RPMI7951 (cell line): ENCODE measurements around the gene TOPAZ1. TPM values are rescaled to one million over a fixed set of nuclear protein-coding genes. Genes with fewer than 3 reads are reported as not detected.

Experiments used
- DNase-seq: peaks from one replicate; pipeline ENCODE4 v3.0.0-alpha.2; 2012; ENCODE audit warnings: low read depth
- total RNA-seq: library from RNA; depleted of rRNA; stranded (reverse); fragments of >200 nt; shearing (Covaris generic); gene quantifications from 2 replicates; pipeline ENCODE4 v1.2.3, GENCODE V29; 2014

The TOPAZ1 gene
- total RNA-seq, 1 experiment from 2014 or later, result not detected

DNA sequence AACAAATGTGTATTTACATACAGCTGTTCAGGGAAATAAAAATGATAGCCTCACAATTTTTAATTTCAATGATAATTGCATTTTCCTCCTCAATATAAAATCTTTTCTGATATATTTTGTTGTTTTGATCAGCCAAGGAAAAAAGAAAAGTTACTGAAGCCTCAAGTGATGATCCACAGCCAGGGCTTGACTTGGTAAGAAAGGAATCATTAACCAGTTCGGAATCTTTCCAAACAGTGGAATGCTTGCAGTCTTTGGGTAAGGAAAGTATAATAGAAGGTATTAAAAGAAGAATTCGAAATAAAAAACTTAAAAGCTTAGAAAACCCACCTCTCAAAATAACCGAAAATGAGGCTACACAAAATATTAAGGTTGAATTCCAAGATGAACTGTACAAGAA lies 1.0 kb downstream of the TOPAZ1 start:
- no peak for DNase-seq

DNA sequence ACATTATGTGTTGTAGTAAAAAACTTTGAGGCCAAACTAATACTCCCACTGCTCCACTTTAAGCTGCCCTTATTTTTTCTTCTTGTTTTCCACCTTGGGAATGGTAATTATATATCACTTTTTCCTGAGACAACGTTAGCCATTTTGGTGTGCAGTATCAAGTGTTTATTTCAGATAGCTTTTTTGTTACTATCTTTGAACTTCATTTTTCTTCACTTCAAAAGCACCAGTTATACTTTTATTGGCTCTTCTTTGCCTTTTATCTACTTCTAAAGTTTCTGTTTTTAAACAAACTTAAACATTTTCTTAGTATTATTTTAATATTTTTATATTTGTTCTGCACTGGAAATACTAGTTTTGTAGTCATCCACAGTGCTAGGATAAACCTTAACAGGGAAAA lies 6.5 kb downstream of the TOPAZ1 start:
- no peak for DNase-seq

DNA sequence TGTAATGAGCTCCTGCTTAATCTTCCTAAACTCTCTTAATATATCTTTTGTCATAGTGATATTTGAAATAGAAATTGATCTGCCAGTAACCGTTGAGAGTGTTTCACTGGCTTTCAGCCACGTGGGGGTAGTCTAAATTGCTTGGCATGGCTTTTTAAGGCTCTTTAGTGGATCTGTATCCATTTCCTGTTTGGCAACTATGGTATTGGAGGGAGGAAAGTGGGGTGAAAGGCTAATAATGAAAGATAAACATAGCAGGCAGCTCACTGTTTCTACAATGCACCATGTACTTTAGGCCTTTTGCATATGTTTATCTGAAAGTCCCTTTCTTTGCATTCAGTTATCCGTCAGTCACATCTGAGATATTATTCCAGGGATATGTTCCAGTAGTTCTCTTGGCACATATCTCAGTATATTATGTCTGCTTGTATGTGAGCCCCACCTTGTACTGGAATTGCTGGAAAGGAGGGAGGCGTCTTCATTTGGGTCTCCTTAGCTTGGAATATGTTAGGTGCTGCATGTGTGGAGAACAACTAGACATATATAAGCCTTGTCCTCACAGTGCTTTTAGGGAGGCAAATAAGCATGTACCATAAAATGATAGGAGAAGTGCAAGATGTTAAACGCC lies 10.8 kb downstream of the TOPAZ1 start:
- DNase-seq, result no peak

DNA sequence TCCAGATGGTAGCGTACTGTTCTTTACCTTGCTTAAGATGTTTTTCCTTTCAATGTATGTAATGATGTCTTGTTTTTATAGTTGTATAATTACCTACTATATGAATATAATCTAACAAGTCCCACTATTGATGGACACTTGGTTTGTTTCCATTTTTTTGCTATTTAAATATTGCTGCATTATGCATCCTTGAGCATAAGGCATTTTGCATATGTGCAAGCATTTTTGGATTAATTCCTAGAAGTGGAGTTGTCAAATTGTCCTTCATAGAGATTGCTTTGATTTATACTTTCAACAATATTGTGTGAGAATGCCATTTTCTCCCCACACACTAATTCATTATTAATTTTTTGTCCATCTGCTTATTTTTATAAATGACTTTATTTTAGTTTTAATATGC lies 17.7 kb downstream of the TOPAZ1 start:
- DNase-seq, result no peak

DNA sequence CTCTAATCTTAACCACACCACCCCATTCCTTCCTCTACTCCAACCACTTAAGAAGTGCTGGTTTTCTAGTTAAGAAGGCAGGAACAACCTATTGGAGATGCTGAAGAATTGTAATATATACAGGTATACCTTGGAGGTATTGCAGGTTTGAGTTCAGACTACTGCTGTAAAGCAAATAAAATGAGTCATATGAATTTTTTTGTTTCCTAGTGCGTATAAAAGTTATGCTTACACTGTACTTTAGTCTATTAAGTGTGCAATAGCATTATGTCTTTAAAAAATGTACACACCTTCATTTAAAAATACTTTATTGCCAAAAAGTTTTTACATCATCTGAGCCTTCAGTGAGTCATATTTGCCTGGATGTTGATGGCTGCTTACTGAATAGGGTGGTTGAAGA lies 22.5 kb downstream of the TOPAZ1 start:
- DNase-seq, result no peak

DNA sequence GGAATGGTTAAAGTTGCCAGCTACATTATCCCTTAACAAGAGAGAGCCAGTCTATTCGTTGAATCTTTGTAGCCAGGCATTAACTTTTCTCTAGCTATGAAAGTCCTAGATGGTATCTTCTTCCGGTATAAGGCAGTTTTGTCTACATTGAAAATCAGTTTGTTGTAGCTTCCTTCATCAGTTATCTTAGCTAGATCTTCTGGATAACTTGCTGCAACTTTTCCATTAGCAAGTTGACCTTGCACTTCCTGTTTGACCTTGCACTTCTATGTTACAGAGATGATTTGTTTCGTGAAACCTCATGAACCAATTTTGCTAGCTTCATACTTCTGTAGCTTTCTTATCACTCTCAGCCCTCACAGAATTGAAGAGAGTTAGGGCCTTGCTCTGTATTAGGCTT lies 24.1 kb downstream of the TOPAZ1 start:
- DNase-seq, result no peak

DNA sequence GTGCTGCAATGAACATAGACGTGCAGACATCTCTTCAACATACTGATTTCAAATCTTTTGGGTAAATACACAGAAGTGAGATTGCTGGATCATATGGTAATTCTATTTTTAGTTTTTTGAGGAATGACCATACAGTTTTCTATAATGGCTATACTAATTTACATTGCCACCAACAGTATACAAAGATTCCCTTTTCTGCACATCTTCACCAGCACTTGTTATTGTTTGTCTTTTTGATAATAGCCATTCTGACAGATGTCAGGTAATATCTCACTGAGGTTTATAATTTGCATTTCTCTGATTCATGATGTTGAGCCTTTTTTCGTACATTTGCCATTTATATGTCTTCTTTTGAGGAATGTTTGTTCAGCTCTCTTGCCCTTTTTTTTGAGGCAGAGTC lies 30.5 kb downstream of the TOPAZ1 start:
- DNase-seq, result no peak

DNA sequence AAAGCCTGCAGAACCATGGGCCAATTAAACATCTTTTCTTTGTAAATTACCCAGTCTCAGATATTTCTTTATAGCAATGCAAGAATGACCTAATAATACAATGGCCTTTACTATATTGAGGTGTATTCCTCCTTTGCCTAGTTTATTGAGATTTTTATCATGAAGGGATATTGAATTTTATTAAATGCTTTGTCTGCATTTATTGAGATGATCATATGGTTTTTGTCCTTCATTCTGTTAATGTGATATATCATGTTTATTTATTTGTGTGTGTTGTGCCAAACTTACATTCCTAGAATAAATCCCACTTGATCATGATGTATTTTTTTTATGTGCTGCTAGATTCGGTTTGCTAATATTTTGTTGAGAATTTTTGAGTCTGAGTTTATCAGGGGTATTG lies 36.2 kb downstream of the TOPAZ1 start:
- no peak for DNase-seq

DNA sequence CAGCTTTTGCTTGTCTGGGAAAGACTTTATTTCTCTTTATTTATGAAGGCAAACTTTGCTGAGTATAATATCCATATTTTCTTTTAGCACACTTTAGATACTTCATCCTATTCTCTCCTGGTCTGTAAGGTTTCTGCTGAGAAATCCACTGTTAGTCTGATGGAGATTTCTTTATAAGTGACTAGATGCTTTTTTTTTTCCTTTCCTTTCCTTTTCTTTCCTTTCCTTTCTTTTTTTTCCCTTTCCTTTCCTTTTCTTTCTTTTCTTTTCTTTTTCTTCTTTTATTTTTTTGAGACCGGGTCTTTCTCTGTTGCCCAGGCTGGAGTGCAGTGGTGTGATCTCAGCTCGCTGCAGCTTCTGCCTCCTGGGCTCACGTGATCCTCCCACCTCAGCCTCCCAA lies 38.4 kb downstream of the TOPAZ1 start:
- no peak for DNase-seq

DNA sequence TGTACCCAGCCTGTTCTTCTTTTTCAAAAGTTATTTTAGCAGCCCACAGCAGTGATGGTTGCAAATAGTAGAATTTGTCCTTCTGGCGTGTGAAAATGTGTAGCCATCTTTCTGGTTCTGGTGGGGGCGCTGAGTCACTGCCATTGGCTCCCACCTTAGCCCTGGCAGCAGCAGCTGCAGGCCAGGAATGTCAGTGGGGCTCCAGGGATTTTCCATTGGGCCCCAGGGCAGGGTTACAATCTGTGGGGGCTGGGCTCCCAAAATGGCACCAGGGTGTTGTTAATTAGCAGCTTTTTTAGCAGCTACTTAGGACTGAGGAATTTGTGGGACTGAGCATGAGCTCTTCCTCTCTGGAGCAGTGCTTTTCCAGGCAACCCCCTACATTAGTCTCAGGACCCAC lies 38.9 kb downstream of the TOPAZ1 start:
- peak; percentile 19 for DNase-seq

DNA sequence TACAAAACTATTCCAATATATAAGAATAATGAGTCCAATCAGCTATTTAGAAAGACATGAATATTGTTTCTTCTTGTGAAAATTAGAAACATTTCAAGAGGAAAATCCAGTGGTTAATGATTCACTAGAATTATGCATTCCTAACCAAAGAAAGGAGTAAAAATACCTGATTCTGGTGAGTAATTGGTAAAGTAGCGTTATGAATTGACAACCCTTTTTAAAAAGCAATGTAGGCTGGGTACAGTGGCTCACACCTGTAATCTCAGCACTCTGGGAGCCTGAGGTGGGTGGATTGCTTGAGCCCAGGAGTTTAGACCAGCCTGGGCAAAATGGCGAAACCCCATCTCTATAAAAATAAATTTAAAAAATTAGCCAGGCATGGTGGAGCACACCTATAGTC lies 43.3 kb downstream of the TOPAZ1 start:
- DNase-seq, result no peak

DNA sequence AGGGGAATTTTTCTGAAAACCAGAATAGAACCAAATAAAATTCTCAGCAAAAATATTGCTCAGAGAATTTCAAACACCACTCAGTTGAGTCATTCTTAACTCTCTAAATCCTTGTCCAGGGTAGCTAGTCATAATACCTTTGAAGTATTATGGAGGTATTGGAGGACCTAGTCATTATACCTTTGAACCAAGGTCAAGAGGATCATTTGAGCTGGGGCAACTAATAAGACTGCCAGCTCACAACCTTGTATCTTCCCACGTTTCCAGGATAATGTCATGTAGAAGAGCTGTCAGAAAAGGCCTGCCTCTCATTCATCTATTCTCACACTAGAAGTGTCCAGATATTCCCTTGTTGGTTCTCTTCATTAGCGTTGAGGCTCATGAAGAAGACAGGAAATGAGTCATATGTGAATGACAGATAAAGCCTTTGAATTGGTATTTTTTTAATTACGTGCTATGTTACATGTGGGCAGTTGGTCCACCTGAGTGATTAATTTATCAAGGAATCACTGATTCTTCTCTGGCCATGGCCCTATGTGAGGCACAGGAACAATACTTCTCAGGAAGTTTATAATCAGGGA lies 48.3 kb downstream of the TOPAZ1 start:
- DNase-seq, result peak; percentile 7

DNA sequence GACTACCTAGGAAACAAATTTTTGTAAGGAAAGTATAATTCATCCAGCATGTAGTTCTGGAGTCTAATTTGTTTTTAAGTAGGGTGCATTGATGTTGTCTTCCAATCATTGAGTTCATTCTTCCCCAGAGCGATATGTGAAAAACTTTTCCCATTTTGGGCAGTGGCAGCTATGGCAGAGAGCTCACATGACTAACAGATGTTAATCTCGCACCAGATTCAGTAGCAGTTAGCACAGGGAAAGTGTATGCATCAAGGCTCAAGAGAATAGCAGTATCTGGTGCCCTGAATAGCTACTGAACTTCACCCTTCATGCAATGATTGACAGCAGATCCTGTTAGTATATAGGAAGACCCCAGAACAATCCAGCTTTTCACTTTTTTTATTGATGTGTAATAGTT lies 50.6 kb downstream of the TOPAZ1 start:
- no peak for DNase-seq

DNA sequence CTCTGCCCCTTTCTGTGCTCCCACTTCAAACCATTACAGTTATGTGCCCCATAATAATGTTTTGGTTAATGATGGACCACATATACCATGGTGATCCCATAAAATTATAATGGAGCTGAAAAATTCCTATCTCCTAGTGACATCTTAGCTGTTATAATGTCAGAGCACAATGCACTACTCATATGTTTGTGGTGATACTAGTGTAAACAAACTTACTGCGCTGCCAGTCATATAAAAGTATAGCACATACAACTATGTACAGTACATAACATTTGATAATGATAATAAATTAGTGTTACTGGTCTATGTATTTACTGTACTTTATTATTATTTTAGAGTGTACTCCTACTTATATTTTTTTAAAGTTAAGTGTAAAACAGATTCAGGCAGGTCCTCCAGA lies 51.3 kb downstream of the TOPAZ1 start:
- DNase-seq, result no peak

DNA sequence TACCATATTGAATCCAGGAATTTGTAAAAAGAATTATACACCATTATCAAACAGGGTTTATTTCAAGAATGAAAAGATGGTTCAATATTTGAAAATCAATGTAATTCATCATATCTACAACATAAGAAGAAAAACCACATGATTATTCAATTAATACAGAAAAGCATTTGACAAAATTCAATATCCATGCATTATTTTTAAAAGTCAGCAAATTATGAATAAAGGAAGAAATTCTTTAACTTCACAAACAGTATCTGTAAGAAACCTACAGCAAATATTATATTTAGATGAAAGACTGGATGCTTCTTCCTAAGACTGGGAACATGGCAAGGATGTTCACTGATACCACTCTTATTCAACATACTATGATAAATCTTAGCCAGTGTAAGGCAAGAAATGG lies 55.6 kb downstream of the TOPAZ1 start:
- DNase-seq, result no peak

DNA sequence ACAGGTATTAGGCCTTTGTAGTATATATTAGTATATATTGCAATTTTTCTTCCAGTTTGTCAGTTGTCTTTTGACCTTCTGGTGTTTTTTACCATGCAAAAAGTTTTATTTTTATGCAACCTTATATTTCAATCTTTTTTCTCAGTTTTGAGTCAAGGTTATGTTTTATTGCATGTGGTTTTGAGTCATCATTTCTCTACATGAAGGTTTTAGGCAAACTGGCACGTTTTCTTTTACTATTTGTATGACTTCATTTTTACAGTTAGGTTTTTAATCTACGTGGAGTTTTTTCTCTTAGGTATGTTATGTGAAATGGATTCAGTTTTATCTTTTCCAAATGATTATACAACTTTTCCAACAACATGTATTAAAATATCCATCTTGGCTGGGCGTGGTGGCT lies 60.1 kb downstream of the TOPAZ1 start:
- DNase-seq, result no peak

DNA sequence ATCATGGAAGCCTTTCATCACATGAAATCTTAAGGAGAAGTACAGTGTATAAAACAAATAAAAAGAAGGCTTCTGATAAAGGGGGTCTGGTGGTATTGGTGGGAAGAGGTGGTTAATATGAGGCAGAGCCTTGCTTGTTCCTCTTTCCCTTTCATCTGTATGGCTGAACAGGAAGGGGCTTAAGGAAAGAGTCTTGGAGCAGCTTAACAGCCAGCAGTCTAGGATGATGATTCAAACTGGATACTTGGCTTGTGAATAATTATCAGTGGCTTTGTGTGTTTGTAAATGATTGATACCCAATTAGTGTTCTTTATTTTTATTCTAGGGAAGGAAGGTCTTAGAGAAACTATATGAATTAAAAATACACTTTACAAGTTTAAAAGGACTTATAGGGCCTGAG lies 67.8 kb downstream of the TOPAZ1 start:
- no peak for DNase-seq

DNA sequence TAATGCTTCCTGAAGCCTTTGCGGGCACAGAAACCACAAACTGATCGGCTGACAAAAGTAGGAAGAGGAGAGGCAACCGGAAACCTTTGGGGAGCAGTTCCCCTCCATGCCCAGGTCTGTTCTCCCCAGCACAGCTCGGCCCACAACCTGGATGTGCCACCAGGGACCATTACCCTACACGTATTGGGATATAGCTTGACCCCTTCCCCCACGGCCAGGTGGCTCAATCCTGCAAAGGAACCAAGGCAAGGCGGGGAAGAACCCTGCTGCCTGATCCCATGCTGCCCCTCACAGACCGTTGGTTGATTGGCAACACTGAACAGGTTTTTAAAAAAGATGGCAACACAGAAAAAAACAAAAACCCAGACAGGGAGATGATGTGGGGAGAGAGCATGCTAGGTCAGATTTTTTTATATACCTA lies 77.2 kb downstream of the TOPAZ1 start:
- DNase-seq, result no peak

DNA sequence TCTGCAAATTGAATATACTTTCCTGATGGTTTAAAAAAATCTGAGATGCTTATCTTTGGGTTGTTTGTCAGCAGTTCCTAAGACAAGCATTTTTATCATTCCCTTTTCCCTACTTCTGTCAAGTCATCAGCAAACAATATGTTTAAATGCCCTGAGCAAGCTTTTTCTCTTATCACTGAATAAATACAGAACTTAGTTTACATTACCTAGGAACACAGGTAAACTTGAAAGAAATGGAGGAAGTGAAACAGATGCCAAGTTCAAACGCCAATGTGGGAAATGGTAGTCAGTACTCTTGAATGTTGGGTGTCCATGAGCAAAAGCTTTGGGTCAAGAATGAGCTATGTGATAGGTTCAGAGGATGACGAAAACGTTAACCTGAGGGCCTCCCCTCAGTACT lies 79.6 kb downstream of the TOPAZ1 start:
- no peak for DNase-seq

DNA sequence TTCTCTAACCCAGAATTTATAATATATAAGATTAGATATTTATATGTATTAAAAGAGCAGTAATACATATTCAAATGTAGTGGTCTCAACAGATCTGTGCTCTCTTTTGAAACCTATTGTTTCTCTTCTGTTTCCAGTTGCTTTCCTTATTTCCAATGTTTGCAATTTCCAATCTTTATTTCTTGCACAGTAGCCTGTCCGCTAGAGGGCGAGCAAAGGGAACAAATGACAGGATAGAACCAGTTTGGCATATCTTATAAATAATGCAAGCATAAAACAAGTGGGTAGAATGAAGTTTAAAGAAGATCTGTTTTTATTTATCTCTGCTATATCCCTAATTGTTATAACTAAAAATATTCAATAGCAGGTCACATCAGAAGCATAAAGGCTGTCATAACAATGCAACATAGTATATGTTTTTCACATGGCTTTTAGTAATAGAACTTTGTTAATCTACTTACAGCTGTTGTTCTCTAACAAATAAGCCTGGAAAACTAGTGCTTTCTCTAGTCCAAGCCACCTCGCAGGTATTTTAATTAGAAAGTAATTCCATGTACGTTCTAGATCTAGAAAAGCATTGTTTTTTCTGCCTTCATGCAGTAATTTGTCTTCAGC lies 81.8 kb downstream of the TOPAZ1 start:
- peak; percentile 63 for DNase-seq

DNA sequence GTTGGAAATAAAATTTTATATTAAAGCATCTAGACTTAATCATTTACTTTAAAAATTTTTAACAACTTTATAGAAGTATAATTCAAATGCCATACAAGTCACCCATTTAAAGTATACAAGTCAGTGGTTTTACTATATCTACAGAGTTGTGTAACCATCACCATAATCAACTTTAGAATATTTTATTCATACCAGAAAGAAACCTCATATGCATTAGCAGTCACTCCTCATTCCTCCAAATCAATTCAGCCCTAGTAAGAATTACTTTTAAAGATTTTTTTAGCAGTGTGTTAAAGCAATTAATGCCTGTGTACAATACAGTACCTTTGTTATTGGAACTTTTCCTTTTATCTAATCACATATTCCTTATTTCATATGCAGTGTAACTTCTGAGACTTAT lies 82.9 kb downstream of the TOPAZ1 start:
- DNase-seq, result no peak

DNA sequence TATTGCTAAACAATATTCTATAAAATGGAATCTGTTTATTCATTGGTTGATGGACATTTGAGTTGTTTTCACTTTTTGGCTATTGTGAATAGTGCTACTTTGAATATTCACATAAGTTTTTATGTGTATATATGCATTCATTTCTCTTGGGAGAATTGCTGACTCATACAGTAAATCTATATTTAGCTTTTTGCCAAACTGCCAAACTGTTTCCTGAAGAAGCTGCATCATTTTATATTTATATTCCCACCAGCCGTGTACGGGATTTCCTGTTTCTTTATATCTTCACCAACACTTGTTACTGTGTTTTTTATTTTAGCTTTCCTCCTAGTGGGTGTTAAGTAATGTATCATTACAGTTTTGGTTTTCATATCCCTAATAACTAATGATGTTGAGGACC lies 84.3 kb downstream of the TOPAZ1 start:
- peak; percentile 17 for DNase-seq

DNA sequence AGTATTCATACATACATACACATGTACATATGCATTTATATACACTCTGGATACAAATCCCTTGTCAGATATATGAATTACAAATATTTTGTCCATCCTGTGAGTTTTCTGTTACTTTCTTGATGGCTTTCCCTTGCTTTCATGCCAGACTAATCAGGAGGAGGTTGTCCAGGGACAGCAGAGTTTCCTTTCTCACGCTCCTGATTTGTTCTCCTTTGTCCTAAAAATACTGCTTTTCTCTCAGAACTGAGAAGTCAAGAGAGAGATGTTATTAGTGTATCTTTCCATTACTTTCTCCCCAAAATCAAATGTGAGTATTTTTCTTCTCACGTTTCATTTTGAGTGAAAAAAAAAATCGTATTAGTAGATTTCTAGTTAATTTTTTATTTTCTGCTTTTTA lies 84.8 kb downstream of the TOPAZ1 start:
- no peak for DNase-seq

DNA sequence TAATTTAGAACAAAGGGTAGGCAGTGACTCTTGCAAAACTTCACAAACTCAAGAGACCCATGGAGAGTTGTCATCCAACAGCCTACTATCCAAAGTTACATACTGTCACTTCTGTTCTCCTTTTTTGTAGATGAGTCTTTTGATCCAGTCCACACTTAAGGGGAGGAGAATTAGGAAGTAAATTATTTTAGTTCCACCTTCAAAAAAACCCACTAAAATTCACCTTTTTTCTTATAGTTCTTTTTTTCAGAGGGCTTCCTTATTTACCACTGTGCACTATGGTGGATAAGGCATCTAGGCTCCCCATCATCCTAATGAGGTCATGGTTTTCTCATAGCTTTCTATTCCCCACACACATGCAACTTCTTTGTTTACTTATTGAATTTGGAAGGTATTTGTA lies 88.3 kb downstream of the TOPAZ1 start:
- DNase-seq, result no peak
